ENCODE data around the gene NKD2. TPM values are rescaled to one million over a fixed set of nuclear protein-coding genes. Genes with fewer than 3 reads are reported as not detected.
A peak's percentile ranks its signal among the peaks of the same experiment; 100 is the strongest.
"Not testable (repeated sequence)": the region's sequence is repeated elsewhere in the genome, so short reads cannot be mapped to it uniquely, and the experiment has no call there.

NKD2 gene
- total and polyA plus RNA-seq, 7 donors = 0.08 to 0.96 (median 0.63) TPM; not detected in 1

DNA sequence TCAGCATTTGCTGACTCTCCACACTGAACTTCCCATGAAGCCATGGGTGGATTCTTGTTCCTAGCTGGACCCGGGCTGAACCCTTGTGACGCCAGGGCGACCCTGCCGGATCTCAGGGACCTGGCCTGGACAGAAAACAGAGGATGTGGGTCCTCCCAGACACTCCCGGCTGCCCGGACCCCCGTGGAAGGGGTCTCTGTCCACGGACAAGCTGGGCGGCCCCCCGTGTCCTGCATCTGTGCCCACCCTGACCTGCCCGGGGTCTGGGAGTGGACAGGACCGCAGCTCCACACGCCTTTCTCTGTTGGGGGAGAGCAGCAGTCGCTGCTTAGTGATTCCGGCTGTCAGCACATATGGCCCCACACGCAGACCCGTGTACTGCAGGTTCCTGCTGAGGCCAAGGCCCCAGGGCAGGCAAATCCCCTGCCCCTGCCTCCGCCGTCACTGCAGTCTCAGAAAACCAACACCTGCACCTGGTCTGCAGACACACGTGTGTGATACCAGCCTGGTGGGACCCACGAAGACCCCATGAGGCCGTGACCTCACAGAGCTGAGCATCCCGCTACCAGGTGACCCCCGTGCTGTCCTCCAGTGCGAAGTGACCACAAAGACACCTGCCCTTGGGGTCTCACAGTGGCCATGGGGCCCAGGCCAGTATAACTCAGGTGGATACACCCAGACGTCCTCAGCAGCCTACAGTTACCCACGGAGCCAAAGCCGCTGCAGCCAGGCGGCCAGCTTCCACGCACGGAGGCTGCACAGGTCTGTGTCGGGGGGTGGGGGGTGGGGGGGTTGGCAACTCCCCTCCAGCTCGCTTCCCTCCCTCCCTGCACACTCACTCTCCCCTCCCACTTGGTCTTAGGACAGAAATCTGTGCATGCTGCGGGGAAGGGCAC lies 50.6 kb downstream of the NKD2 start:
- intact Hi-C loops (cut with DNase I) = no loop called here
- Histone ChIP-seq H3K27ac (no peak overlapping the region), H3K9me3 (no peaks in the 10 kb centered on the region), H3K36me3 (ENCODE audit: insufficient read depth in 1 of 2, low read depth in 1 of 2) (peaks cover 0 to 14% of the 10 kb centered on the region in 2 donors), H3K27me3 (ENCODE audit: insufficient read depth in 3 of 3, low read length in 2 of 3) (no peaks in the 10 kb centered on the region), H3K4me1 (no peaks in the 10 kb centered on the region), H3K4me3 (no peak overlapping the region)
- ATAC-seq (no peak), DNase-seq (peak; percentile 10 to 42)
- WGBS, 3 donors = 94 to 96% (median 95%) methylated on average over 33 to 34 of the region's 34 CpGs
- TF ChIP-seq, protein P1, sequence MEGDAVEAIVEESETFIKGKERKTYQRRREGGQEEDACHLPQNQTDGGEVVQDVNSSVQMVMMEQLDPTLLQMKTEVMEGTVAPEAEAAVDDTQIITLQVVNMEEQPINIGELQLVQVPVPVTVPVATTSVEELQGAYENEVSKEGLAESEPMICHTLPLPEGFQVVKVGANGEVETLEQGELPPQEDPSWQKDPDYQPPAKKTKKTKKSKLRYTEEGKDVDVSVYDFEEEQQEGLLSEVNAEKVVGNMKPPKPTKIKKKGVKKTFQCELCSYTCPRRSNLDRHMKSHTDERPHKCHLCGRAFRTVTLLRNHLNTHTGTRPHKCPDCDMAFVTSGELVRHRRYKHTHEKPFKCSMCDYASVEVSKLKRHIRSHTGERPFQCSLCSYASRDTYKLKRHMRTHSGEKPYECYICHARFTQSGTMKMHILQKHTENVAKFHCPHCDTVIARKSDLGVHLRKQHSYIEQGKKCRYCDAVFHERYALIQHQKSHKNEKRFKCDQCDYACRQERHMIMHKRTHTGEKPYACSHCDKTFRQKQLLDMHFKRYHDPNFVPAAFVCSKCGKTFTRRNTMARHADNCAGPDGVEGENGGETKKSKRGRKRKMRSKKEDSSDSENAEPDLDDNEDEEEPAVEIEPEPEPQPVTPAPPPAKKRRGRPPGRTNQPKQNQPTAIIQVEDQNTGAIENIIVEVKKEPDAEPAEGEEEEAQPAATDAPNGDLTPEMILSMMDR (IDR thresholded peaks at IDR 0.05) = no peak

DNA sequence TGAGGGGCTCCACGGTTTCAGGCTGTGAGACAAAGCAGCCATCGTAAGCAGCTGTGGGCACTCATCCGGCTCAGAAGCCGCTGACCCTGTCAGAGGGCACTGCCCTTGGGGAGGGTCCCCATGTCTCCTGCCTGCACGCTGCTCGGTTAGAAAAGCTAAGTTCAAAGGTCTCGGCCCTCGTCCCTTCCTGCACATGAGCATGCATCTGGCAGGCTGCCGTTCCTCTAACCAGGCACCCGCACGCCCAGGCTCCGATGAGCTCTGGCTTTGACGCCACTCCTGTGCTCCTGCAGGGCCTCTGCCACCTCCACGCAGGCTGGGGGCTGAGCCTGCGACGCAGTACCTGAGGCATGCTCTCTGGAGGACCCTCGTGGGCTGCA lies 51.3 kb downstream of the NKD2 start:
- intact Hi-C loops (cut with DNase I) = no loop called here
- Histone ChIP-seq H3K4me3 (no peak overlapping the region), H3K4me1 (no peaks in the 10 kb centered on the region), H3K27me3 (ENCODE audit: insufficient read depth in 3 of 3, low read length in 2 of 3) (no peaks in the 10 kb centered on the region), H3K36me3 (ENCODE audit: insufficient read depth in 1 of 2, low read depth in 1 of 2) (peaks cover 0 to 14% of the 10 kb centered on the region in 2 donors), H3K27ac (no peak overlapping the region), H3K9me3 (no peaks in the 10 kb centered on the region)
- WGBS, 3 donors = 86 to 94% (median 88%) methylated on average over 17 of the region's 17 CpGs
- DNase-seq (peak in 1 of 2 donors; percentile 10), ATAC-seq (no peak)
- TF ChIP-seq, protein P1 (IDR thresholded peaks at IDR 0.05) = no peak

DNA sequence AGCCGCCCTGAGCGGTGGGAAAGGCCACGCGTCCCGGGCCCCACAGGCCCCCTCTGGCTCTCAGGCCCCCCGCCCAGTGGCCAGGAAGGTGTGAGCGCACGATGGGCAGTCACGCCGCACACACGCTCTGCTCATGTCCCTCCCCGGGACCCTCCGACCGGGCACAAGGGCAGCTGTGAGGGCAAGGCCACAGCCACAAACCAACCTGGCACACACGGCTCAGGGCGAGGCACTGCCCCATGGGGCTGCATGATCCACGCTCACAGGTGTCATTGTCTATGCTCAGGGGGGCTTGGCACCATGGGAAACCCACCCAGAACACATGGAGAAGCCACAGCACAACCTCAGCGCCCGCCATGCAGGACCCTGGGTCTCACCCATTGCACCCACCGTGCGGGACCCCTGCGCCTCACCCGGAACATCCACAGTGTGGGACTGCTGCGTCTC lies 52.0 kb downstream of the NKD2 start:
- DNase-seq (peak; percentile 10 to 41), ATAC-seq (no peak)
- Histone ChIP-seq H3K4me1 (no peaks in the 10 kb centered on the region), H3K36me3 (ENCODE audit: insufficient read depth in 1 of 2, low read depth in 1 of 2) (peaks cover 0 to 14% of the 10 kb centered on the region in 2 donors), H3K27ac (no peak overlapping the region), H3K27me3 (ENCODE audit: insufficient read depth in 3 of 3, low read length in 2 of 3) (no peaks in the 10 kb centered on the region), H3K4me3 (no peak overlapping the region), H3K9me3 (no peaks in the 10 kb centered on the region)
- intact Hi-C loops (cut with DNase I) = no loop called here
- WGBS, 3 donors = 81 to 87% (median 83%) methylated on average over 19 to 24 of the region's 24 CpGs
- TF ChIP-seq, protein P1 (IDR thresholded peaks at IDR 0.05) = no peak

DNA sequence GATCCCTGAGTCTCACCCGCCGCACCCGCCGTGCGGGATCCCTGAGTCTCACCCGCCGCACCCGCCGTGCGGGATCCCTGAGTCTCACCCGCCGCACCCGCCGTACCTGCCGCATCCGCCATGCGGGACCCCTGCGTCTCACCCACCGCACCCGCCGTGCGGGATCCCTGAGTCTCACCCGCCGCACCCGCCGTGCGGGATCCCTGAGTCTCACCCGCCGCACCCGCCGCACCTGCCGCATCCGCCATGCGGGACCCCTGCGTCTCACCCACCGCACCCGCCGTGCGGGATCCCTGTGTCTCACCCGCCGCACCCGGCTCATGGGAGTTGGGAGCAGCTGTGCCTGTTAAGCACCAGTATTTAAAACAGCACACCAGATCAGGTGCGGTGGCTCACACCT lies 52.7 kb downstream of the NKD2 start:
- H3K9me3 ChIP-seq; DNase-seq; H3K4me3 ChIP-seq; H3K27ac ChIP-seq; ATAC-seq; H3K27me3 ChIP-seq (ENCODE audit: insufficient read depth in 3 of 3, low read length in 2 of 3); intact Hi-C loops (cut with DNase I); H3K4me1 ChIP-seq: not testable (repeated sequence)
- H3K36me3 ChIP-seq (ENCODE audit: insufficient read depth in 1 of 2, low read depth in 1 of 2) = peaks cover 0 to 14% of the 10 kb centered on the region in 2 donors
- 90 to 98% (median 93%) methylated on average over 4 to 12 of the region's 43 CpGs for WGBS, 3 donors

DNA sequence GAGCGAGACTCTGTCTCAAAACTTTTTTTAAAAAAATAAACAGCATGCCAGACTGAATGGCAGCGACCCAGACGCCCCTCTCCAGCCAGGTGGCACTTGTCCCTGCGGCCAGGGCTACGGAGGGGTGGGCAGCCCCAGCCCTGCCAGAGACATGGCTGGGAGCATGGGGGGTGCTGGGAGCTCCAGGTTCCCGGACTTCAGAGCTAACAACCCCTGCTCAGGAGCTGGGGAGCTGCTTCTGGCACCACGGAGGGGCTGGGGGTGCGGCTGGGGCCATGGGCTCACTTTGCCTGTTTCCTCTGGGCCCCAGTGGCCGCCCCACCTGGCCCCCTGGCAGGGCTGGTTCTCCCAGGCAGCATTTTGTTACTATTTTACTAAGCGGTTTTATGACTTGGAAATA lies 53.3 kb downstream of the NKD2 start:
- no peak overlapping the region for H3K4me3 ChIP-seq
- DNase-seq (no peak), ATAC-seq (no peak)
- H3K27me3 ChIP-seq (ENCODE audit: insufficient read depth in 3 of 3, low read length in 2 of 3) = no peaks in the 10 kb centered on the region
- H3K9me3 ChIP-seq = no peaks in the 10 kb centered on the region
- 71 to 88% (median 82%) methylated on average over 9 to 10 of the region's 10 CpGs for WGBS, 3 donors
- H3K4me1 ChIP-seq = no peaks in the 10 kb centered on the region
- intact Hi-C loops (cut with DNase I) = no loop called here
- peaks cover 0 to 14% of the 10 kb centered on the region in 2 donors for H3K36me3 ChIP-seq (ENCODE audit: insufficient read depth in 1 of 2, low read depth in 1 of 2)
- no peak overlapping the region for H3K27ac ChIP-seq
- TF ChIP-seq, protein P1 (IDR thresholded peaks at IDR 0.05) = no peak
